DMS53 treated with DMSO at 0.1 percent for 48 hours (cell line): ENCODE measurements around the gene CUL9.
"Not testable (repeated sequence)": the region's sequence is repeated elsewhere in the genome, so short reads cannot be mapped to it uniquely, and the experiment has no call there.

Experiments used
- DNase-seq: peaks from one replicate; lab custom pipeline; 2025; ENCODE audit not compliant: unreplicated experiment; lab: John Stamatoyannopoulos, UW

The CUL9 gene

DNA sequence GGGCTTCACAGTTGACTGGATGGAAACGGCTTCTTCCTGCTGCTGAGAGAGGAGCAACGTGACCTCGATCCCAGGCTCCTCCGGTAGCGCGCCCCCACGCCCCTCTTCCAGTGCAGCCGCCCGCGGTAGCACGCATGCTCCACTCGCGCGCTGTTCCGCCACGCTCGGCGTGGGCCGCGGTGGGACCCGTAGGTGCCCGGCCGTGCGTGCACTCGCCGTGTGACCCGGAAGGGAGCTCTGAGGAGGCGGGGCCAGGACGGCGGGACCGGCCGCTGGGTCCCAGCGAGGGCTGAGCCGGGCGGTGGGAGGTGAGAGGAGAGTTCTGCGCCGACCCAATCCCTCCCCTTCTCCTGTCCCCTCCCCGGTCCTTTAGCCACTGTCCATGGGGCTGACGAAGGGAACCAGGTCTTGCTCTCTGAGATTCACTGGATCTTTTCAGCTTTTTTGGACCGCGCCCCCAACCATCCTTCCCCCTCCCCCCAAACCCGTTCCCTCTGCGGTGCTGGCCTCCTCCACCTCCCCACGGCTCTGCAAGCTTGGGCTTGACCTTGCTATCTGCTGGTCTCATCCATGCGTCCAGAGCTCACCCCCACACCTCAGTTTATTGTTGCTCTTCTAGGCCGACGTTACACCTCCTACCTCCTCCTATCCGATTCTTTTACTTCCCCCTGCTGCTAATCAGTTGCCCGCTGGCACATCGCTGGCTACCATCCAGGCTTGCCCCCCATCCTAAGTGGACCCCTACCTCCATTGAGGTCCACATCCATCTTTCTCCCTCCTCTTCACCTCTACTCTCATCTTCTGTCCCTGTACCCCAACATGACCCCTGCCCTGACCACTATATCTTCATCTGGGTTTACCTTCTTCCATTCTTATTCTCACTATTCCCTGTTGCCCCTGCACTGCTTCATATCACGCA, at the start of gene CUL9:
Gene CUL9, plus strand, starts transcription at position 255 of the 919 bp plus-strand sequence. CDS start 2,115 bp downstream, outside the sequence.
- DNase-seq, result peak; percentile 70

DNA sequence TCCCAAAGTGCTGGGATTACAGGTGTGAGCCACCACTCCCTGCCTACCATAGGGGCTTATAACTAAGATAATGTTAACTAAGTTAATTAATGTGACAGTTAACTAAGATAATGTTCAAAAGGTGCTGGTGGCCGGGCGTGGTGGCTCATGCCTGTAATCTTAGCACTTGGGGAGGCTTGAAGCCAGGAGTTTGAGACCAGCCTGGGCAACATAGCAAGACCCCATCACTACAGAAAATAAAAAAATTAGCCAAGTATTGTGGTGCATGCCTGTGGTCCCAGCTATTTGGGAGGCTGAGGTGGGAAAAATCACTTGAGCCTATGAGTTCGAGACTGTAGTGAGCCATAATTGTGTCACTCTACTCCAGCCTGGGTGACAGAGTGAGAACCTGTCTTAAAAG, 43.7 kb upstream of the CUL9 start:
- no peak for DNase-seq

DNA sequence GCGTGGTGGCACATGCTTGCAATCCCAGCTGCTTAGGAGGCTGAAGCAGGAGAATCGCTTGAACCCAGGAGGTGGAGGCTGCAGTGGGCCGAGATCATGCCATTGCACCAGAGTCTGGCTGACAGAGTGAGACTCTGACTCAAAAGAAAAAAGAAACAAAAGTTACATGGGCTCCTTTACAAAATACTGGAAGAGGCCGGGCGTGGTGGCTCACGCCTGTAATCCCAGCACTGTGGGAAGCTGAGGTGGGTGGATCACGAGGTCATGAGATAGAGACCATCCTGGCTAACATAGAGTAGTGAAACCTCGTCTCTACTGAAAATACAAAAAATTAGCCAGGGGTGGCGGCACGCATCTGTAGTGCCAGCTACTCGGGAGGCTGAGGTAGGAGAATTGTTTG, 42.0 kb upstream of the CUL9 start:
- not testable (repeated sequence) for DNase-seq

DNA sequence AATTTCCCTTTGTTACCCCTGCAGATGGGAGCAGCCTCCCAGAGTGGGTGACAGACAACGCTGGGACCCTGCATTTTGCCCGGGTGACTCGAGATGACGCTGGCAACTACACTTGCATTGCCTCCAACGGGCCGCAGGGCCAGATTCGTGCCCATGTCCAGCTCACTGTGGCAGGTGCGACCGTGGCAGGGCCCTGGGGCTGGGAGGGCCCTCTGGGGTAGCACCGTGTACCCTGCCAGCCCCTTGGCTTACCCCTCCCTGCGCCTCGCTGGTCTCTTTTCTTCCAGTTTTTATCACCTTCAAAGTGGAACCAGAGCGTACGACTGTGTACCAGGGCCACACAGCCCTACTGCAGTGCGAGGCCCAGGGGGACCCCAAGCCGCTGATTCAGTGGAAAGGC, 40.4 kb upstream of the CUL9 start:
- DNase-seq, result no peak

DNA sequence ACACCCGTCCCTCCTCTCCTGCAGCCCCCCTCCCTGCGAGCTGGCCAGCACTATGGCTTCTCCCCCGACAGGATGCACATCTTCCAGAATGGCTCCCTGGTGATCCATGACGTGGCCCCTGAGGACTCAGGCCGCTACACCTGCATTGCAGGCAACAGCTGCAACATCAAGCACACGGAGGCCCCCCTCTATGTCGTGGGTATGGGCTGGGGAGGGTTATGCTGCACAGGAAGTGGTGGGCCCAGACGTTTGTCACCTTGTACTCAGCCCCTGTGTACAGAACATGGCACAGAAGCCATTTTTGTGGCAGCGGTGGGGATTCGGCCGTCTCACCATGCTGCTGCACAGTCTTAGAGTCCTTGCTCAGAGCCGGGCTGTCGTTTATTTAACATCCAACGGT, 39.9 kb upstream of the CUL9 start:
- no peak for DNase-seq

DNA sequence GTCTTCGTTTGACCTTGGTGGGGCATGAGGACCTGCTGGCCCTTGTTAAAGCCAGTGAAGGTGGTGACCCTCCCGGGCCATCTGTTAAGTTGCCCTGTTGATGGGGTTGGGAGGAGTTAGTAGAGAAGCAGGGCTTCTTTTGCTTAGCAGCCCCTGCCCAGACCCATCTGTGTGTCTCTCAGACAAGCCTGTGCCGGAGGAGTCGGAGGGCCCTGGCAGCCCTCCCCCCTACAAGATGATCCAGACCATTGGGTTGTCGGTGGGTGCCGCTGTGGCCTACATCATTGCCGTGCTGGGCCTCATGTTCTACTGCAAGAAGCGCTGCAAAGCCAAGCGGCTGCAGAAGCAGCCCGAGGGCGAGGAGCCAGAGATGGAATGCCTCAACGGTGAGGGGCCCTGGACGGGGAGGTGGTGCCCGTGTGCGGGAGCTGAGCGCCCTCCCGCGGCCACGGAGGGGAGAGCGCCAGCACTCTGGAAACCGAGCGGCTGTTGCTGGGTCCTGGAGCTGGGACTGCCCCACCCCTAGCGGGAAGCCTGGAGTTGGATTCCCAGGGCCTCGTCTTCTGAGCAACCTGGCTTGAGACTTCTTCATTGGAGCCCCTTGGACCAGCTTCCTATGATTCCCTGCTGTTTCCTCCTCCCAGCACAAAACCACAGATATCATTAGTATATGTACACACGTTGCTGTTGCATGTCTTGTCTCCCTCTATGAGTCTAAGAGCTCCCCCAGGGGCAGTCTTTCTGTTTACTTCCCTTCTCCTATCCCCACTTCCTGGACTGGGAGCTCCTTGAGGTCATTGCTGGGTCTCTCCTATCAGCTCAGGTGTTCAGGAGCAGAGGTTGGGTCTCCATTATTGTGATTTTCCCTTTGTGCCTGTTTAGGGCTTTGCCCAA, 38.5 kb upstream of the CUL9 start:
- peak; percentile 78 for DNase-seq

DNA sequence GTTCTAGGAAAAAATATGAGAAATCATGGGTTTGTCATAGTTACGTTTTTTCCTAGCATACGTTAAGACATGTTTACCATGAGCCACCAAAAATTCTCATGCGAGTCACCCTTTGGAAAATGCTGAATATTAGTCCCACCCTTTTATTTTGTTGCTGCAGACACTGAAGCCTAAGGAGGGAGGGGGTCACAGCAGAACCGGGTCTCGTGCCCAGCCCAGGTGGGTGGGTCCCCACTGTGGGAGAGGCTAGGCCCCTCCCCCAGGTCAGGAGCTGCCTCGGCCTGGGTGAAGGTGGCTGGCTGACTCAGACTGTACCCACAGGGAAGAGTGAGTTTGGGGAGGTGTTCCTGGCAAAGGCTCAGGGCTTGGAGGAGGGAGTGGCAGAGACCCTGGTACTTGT, 37.1 kb upstream of the CUL9 start:
- no peak for DNase-seq

DNA sequence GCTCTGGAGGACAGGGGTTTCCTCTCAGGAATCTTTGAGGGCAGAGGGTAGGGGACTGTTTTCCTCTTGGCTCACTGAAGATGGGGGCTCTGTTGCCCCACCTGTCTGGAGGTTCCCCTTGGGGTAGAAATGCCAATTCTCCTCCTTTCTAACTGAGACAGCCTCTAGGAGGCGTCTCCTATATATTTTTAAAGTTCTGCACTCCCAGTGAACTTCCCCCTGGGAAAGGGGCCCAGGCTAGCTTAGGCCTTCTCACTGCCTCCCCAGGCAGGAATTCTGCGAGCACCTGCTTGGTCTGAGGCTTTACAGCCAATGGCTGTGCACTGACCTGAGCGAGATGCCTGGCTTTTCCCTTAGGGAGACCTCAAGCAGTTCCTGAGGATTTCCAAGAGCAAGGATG, 35.7 kb upstream of the CUL9 start:
- no peak for DNase-seq

DNA sequence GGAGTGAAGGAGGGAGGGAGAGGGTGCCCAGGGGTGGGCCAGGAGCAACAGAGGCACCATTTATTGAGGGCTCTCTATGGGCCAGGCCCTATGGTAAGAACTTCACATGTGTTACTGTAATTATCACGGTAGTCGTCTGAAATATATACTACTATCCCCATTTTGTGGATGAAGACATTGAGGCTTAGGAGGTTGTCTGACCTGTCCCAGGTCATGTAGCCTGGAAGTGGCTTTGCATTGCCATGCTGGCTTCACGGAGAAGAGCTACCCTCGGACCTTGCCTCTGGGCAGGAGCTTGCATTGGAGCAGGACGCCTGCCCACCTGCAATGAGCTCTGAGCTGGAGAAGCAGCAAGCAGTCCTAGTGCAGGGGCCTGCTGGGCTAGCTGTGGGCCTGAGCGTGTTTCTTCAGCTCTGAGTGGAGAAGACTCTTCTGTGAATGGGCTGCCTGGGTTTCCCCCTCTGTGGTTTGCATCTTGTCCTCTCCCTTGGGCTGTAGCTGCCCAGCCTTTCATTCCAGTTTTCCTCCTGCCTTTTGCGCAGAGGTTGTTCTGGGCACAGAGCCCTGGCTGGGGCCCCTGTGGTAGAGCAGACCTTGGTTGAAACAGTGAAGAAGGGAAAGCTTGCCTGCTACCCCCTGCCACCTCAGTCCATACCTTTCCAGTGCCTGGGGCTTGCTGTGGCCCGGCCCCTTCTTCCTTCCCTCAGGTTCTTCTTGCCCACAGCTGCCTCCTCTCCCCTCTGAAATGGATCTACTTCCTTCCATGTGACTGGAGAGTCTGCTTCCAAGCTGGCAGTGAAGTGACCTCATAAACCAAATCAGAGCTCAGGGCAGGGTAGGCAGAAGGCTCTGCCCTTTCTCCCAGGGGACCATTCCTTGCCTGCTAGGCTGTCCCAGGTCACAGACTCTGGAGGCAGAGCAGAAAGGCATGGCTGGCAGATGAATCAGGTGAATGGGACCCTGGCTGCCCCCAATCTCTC, 35.0 kb upstream of the CUL9 start:
- DNase-seq, result no peak

DNA sequence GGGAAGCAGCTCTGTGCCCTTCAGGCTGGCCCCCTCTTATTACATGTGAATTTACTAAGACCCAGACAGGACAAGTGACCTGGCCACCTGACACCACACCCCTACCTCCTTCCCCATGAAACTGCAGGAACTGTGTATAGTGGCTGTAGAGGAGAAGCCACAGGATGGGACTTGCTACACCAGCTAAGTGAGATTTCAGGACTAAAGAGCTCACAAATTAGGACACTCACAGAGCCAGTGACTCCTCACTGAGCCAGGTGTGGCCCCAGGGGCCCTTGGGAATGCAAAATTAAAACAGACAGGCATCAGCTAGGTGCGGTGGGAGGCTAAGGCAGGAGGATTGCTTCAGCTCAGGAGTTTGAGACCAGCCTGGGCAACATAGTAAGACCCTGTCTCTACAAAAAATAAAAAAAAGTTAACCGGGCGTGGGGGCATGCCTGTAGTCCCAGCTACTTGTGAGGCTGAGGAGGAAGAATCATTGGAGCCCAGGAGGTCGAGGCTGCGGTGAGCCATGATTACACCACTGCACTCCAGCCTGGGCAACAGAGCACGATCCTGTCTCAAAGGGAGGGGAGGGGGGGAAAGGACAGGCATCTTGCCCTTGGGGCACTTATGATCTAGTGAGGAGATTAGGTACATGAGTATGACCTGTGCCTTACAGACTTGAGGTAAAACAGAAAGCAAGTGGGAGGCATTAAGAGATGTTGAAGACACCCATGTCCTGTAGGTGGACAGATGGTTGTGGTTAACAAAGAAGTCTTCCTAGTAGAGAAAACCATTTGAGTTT, 34.1 kb upstream of the CUL9 start:
- DNase-seq, result no peak

DNA sequence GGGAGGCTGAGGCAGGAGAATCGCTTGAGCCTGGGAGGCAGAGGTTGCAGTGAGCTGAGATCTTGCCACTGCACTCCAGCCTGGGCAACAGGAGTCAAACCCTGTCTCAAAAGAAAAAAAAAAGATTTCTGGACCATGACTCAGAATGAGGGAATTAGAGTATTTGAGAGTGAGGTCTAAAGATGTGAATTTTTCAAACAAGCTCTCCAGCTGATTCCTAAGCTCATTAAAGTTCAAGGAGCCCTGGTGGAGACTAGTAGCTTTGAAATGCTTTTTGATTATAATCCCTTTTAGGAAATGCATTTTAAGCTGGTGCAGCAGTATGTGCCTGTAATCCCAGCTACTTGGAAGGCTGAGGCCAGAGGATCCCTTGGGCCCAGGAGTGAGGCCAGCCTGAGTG, 32.7 kb upstream of the CUL9 start:
- DNase-seq, result no peak

DNA sequence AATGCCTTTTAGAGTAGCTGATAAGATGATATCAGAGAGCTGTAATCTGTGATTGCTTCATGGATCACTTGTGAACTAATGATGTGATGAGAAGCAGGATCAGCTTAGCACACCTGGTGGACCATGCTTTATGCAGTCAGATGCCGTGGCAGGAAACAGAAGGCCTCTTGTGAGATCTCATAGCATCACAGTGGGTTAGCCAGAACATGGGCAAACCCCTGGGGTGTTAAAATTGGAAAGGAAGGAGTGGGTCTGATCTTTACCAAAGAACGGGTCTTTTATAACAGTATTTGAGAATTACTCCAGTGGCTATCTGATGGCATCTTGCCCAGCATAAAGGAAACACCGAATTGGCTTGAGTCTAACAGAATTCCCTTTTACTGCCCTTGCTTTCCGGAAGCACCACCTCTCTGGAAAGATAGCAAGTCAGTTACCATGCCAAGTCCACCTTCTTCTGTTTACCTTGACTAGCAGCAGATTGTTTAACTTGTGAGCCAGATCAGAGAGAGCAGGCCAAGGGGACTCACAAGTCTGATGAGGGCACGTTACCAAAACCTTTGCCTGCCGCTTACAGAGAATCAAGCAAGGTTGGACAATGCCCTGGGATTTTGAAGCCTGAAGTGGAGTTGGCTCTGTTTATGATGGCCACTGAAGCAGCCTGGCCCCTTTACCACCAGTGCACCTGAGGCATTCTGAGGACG, 31.8 kb upstream of the CUL9 start:
- DNase-seq, result no peak

DNA sequence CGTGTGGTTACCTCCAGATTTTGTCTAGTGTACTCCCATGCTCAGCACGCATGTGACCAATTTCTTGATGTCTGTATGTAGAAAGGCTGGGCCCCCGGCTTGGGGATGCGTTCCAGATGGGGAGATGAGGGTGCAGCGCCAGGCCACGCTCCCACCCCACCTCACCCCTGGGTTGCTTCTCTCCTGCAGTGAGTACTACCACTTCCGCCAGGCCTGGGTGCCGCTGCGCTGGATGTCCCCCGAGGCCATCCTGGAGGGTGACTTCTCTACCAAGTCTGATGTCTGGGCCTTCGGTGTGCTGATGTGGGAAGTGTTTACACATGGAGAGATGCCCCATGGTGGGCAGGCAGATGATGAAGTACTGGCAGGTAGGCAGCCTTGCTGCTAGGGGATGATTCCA, 22.4 kb upstream of the CUL9 start:
- no peak for DNase-seq

DNA sequence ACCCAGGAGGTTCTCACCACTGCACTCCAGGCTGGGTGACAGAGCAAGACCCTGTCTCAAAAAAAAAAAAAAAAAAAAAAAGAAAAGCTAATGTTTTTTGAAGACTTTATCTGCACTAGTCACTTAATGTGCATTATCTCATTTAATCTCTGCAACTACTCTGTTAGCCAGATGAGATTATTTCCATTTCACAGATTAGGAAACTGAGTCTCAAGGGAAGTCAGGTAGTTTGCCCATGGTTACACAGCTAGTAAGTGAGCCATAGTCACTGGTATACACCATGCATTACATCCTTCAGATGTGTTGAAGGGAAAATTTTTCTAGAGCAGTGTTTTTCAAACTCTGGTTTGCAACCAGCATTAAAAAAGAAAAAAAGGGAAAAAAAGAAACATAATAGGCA, 18.1 kb upstream of the CUL9 start:
- no peak for DNase-seq

DNA sequence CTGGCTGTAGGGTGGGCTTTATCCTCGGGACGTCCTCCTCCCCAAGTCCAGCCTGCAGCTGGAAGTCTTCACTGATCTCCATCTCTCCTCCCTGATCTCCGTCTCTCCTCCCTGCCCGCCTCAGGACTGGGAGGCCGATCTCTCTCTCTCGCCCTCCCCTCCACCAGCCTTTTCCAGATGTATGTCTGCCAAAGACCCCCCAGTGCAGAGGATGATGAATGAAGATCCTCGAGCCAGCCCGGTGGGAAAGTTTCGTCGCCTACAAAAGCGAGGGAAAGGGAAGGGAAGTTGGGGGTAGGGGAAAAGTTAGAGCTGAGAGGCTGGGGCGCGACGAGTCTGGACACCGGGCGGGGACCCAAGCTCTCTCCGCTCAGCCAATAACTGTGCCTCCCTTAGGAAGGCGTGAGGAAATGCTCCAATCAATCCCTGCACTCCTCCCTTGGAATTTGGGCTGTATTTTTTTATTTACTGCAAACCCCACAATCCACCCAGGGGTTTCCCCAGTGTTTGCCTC, 11.5 kb upstream of the CUL9 start:
- DNase-seq, result peak; percentile 86

DNA sequence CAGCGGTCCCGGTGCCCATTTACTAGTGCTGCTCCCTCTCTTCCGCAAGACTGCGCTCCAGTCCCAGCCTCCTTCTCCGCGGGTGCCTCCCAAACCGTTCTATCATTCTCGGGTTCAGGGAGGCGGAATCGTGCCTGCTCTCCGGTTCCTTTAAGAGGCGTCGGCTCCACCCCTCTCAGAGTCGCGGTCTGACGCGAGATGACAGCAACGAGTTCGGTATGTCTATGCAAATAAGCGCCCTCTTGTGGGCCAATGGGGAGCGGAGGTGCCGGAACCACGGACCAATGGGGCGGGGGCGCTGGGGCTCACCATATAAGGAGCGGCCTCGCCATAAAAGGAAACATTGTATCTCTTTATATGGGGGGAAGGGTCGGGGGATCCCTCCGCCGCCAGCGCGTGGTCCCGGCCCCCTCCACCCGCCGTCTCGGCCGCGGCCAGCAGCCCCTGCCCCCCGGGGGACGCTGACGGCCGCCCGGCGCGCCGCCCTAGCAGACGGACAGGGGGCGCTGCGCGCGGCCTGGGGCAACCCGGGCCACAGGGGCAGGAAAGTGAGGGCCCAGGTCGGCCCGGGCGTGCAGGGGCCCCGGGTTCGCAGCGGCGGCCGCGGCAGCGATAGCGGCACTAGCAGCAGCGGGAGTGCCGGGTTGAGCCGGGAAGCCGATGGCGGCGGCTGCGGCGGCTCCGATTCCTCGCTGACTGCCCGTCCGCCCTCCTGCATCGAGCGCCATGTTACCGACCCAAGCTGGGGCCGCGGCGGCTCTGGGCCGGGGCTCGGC, 10.9 kb upstream of the CUL9 start, which contains the start of gene SRF:
Gene SRF, plus strand, starts transcription at position 339 of the 776 bp plus-strand sequence. Its CDS starts 388 bp downstream, at position 727.
- peak; percentile 99 for DNase-seq

DNA sequence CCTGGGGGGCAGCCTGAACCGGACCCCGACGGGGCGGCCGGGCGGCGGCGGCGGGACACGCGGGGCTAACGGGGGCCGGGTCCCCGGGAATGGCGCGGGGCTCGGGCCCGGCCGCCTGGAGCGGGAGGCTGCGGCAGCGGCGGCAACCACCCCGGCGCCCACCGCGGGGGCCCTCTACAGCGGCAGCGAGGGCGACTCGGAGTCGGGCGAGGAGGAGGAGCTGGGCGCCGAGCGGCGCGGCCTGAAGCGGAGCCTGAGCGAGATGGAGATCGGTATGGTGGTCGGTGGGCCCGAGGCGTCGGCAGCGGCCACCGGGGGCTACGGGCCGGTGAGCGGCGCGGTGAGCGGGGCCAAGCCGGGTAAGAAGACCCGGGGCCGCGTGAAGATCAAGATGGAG, 10.3 kb upstream of the CUL9 start:
- DNase-seq, result no peak
